Neural cell (in vitro differentiated cells): ENCODE measurements around the gene DGKI. TPM values are rescaled to one million over a fixed set of nuclear protein-coding genes. Genes with fewer than 3 reads are reported as not detected.

Source experiments
- H2AFZ ChIP-seq: fragments of 200-600, 300-800 bp; sonication (generic), shearing (Covaris generic); 2 replicates; pipeline ENCODE4 v1.6.0; 2014; ENCODE audit warnings: low read depth, mild to moderate bottlenecking, antibody characterized with exemption, low read length, moderate library complexity
- H3F3A ChIP-seq: fragments of 200-600 bp; shearing (Covaris generic); 2 replicates; pipeline ENCODE4 v1.6.1; 2016; ENCODE audit warnings: mild to moderate bottlenecking, moderate library complexity, mixed read lengths, antibody characterized with exemption, low read length; ENCODE audit not compliant: insufficient read depth, poor library complexity, severe bottlenecking
- H3K27ac ChIP-seq: fragments of 200-600, 300-800 bp; sonication (generic), shearing (Covaris generic); 2 replicates; pipeline ENCODE4 v1.5.1; 2014; ENCODE audit warnings: mild to moderate bottlenecking, low read length, moderate library complexity
- H3K27me3 ChIP-seq: fragments of 300-800, 200-600 bp; sonication (generic), shearing (Covaris generic); 2 replicates; pipeline ENCODE4 v1.6.0; 2014; ENCODE audit warnings: mild to moderate bottlenecking, low read depth, low read length, moderate library complexity; ENCODE audit not compliant: insufficient read depth
- H3K36me3 ChIP-seq: fragments of 300-800, 200-600 bp; sonication (generic), shearing (Covaris generic); 2 replicates; pipeline ENCODE4 v1.5.1; 2014; ENCODE audit warnings: mild to moderate bottlenecking, antibody characterized with exemption, low read length, moderate library complexity; ENCODE audit not compliant: insufficient read depth
- H3K4me2 ChIP-seq: fragments of 300-800, 200-600 bp; sonication (generic), shearing (Covaris generic); 2 replicates; pipeline ENCODE4 v1.6.0; 2014; ENCODE audit warnings: mild to moderate bottlenecking, low read length
- H3K4me3 ChIP-seq: fragments of 300-800, 200-600 bp; sonication (generic), shearing (Covaris generic); 2 replicates; pipeline ENCODE4 v1.5.1; 2014; ENCODE audit warnings: mild to moderate bottlenecking, low read length, moderate library complexity
- H3K79me2 ChIP-seq: fragments of 200-600 bp; shearing (Covaris generic); replicated peaks from 2 replicates; pipeline ENCODE4 v1.6.0; 2014; ENCODE audit warnings: mild to moderate bottlenecking, low read length, moderate library complexity; ENCODE audit not compliant: insufficient read depth
- H3K9ac ChIP-seq: fragments of 300-800, 200-600 bp; sonication (generic), shearing (Covaris generic); 2 replicates; pipeline ENCODE4 v1.6.1; 2016; ENCODE audit warnings: mild to moderate bottlenecking, low read length, mixed read lengths
- H3K9me2 ChIP-seq: fragments of 200-600 bp; shearing (Covaris generic); 2 replicates; pipeline ENCODE4 v1.6.1; 2016; ENCODE audit warnings: mild to moderate bottlenecking, low read length, mixed read lengths; ENCODE audit not compliant: insufficient read depth
- H3K9me3 ChIP-seq: fragments of 200-600, 300-800 bp; sonication (generic), shearing (Covaris generic); 2 replicates; pipeline ENCODE4 v1.6.1; 2016; ENCODE audit warnings: mild to moderate bottlenecking, mixed run types, low read length, moderate library complexity, mixed read lengths
- H4K20me1 ChIP-seq: fragments of 200-600 bp; shearing (Covaris generic); 2 replicates; pipeline ENCODE4 v1.6.1; 2016; ENCODE audit warnings: mild to moderate bottlenecking, mixed run types; ENCODE audit not compliant: insufficient read depth
- EP300 ChIP-seq: fragments of 450-650 bp; conservative IDR thresholded peaks from 2 replicates; pipeline ENCODE4 v1.6.1; 2014; ENCODE audit warnings: antibody characterized with exemption, mild to moderate bottlenecking, moderate library complexity; ENCODE audit not compliant: poor library complexity, severe bottlenecking
- EZH2 ChIP-seq: fragments of 200-600, 300-800 bp; shearing (Covaris generic), sonication (generic); IDR thresholded peaks from 2 replicates; pipeline ENCODE4 v1.6.1; 2014; ENCODE audit warnings: antibody characterized with exemption, low read length, borderline replicate concordance, mild to moderate bottlenecking; ENCODE audit not compliant: insufficient read depth, poor library complexity, severe bottlenecking
- MXI1 ChIP-seq: fragments of 450-650 bp; conservative IDR thresholded peaks from 2 replicates; pipeline ENCODE4 v1.6.1; 2014; ENCODE audit warnings: antibody characterized with exemption, mild to moderate bottlenecking; ENCODE audit not compliant: poor library complexity, severe bottlenecking
- POLR2AphosphoS5 ChIP-seq: IDR thresholded peaks from 2 replicates; pipeline ENCODE4 v1.6.1; 2012
- RAD21 ChIP-seq: fragments of 450-650 bp; conservative IDR thresholded peaks from 2 replicates; pipeline ENCODE4 v1.6.1; 2014; ENCODE audit warnings: antibody characterized with exemption, mild to moderate bottlenecking, moderate library complexity
- SMC3 ChIP-seq: fragments of 450-650 bp; conservative IDR thresholded peaks from 2 replicates; pipeline ENCODE4 v1.6.1; 2014; ENCODE audit warnings: antibody characterized with exemption, mild to moderate bottlenecking, moderate library complexity; ENCODE audit not compliant: poor library complexity
- TAF1 ChIP-seq: IDR thresholded peaks from 2 replicates; pipeline ENCODE4 v1.6.1; 2012; ENCODE audit warnings: low read depth
- polyA plus RNA-seq: library from polyadenylated mRNA; depleted of rRNA; stranded (reverse); fragments of >200 nt; gene quantifications from 2 replicates; pipeline ENCODE4 v1.2.3, GENCODE V29; 2014
- TF ChIP-seq, protein P1 (sequence below): fragments of 450-650 bp; IDR thresholded peaks from 2 replicates; pipeline ENCODE4 v1.5.1; 2014; ENCODE audit warnings: antibody characterized with exemption, mild to moderate bottlenecking, moderate library complexity; ENCODE audit not compliant: poor library complexity, severe bottlenecking
- TF ChIP-seq, protein P2 (sequence below): IDR thresholded peaks from 2 replicates; pipeline ENCODE4 v1.6.1; 2012; ENCODE audit warnings: borderline replicate concordance

Gene DGKI
- polyA plus RNA-seq, 1 donor from 2014 or later: 15.8 TPM

DNA sequence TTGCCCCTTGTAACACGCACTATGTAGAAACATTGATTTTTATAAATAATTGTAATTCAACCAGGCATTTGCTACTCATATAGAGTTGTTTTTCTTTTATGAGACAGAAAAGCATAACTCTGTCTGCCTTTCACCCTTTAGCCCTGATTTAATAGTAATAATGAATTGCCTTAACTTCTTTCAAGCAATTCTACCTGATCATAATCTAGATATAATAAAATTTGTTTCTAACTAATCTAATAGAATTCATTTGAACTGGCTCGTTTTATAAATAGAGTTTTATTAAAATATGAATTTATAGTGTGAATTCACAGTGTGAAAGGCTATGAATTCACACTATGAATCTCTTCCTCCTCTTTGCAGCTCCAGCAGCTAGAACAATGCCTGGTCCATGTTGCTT is 319.1 kb downstream of the DGKI start:
- Histone ChIP-seq H3K9me2 (no peaks in the 10 kb centered on the region), H3K36me3 (no peaks in the 10 kb centered on the region), H3K27ac (no peak overlapping the region), H3K4me3 (no peak overlapping the region), H4K20me1 (no peaks in the 10 kb centered on the region), H3F3A (no peaks in the 10 kb centered on the region), H3K4me2 (no peak overlapping the region), H2AFZ (no peak overlapping the region), H3K9ac (no peak overlapping the region), H3K9me3 (no peaks in the 10 kb centered on the region), H3K79me2 (no peaks in the 10 kb centered on the region), H3K27me3 (no peaks in the 10 kb centered on the region)
- no peak for TF ChIP-seq MXI1
- TF ChIP-seq, protein P1, sequence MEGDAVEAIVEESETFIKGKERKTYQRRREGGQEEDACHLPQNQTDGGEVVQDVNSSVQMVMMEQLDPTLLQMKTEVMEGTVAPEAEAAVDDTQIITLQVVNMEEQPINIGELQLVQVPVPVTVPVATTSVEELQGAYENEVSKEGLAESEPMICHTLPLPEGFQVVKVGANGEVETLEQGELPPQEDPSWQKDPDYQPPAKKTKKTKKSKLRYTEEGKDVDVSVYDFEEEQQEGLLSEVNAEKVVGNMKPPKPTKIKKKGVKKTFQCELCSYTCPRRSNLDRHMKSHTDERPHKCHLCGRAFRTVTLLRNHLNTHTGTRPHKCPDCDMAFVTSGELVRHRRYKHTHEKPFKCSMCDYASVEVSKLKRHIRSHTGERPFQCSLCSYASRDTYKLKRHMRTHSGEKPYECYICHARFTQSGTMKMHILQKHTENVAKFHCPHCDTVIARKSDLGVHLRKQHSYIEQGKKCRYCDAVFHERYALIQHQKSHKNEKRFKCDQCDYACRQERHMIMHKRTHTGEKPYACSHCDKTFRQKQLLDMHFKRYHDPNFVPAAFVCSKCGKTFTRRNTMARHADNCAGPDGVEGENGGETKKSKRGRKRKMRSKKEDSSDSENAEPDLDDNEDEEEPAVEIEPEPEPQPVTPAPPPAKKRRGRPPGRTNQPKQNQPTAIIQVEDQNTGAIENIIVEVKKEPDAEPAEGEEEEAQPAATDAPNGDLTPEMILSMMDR: no peak
- TF ChIP-seq, protein P2, sequence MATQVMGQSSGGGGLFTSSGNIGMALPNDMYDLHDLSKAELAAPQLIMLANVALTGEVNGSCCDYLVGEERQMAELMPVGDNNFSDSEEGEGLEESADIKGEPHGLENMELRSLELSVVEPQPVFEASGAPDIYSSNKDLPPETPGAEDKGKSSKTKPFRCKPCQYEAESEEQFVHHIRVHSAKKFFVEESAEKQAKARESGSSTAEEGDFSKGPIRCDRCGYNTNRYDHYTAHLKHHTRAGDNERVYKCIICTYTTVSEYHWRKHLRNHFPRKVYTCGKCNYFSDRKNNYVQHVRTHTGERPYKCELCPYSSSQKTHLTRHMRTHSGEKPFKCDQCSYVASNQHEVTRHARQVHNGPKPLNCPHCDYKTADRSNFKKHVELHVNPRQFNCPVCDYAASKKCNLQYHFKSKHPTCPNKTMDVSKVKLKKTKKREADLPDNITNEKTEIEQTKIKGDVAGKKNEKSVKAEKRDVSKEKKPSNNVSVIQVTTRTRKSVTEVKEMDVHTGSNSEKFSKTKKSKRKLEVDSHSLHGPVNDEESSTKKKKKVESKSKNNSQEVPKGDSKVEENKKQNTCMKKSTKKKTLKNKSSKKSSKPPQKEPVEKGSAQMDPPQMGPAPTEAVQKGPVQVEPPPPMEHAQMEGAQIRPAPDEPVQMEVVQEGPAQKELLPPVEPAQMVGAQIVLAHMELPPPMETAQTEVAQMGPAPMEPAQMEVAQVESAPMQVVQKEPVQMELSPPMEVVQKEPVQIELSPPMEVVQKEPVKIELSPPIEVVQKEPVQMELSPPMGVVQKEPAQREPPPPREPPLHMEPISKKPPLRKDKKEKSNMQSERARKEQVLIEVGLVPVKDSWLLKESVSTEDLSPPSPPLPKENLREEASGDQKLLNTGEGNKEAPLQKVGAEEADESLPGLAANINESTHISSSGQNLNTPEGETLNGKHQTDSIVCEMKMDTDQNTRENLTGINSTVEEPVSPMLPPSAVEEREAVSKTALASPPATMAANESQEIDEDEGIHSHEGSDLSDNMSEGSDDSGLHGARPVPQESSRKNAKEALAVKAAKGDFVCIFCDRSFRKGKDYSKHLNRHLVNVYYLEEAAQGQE: no peak
- no peak for TF ChIP-seq RAD21
- no peak for TF ChIP-seq EP300
- no peak for TF ChIP-seq EZH2
- TF ChIP-seq SMC3: no peak

DNA sequence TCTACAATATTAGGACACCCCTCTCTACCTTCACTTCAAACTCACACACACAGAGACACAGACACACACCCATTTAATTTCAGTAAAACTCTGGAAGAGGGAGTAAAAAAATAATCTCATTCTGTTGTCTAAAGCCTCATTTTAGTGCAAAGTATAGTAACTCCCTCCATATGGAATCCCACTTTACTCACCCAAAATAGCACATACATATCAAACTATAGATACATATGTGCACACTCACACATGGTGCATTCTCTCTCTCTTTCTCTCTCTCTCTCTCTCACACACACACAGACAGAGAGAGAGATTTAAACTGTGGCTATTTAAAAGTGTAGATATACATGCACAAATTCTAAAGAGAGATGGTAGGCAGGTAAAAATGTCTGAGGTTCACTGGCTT is 323.6 kb downstream of the DGKI start:
- H3K4me2 ChIP-seq: no peak overlapping the region
- no peak overlapping the region for H2AFZ ChIP-seq
- H3K79me2 ChIP-seq: no peaks in the 10 kb centered on the region
- no peaks in the 10 kb centered on the region for H3F3A ChIP-seq
- H3K4me3 ChIP-seq: no peak overlapping the region
- TF ChIP-seq, protein P2: no peak
- TF ChIP-seq EP300: no peak
- TF ChIP-seq SMC3: no peak
- TF ChIP-seq TAF1: no peak
- no peak for TF ChIP-seq POLR2AphosphoS5
- no peak for TF ChIP-seq RAD21
- TF ChIP-seq, protein P1: no peak
- TF ChIP-seq MXI1: no peak
- TF ChIP-seq EZH2: no peak
- no peaks in the 10 kb centered on the region for H3K36me3 ChIP-seq
- no peaks in the 10 kb centered on the region for H4K20me1 ChIP-seq
- no peaks in the 10 kb centered on the region for H3K9me3 ChIP-seq
- H3K27ac ChIP-seq: no peak overlapping the region
- H3K27me3 ChIP-seq: no peaks in the 10 kb centered on the region
- no peak overlapping the region for H3K9ac ChIP-seq
- no peaks in the 10 kb centered on the region for H3K9me2 ChIP-seq
